IPS-11a (cell line): ENCODE measurements around the gene PHF5A.
A peak's percentile ranks its signal among the peaks of the same experiment; 100 is the strongest.
"Not testable (repeated sequence)": the region's sequence is repeated elsewhere in the genome, so short reads cannot be mapped to it uniquely, and the experiment has no call there.

Experiments used
- H3K4me3 ChIP-seq: one replicate; pipeline ENCODE4 v1.5.1; 2013; ENCODE audit warnings: low read depth, low read length, control low read depth

Gene PHF5A

GRCh38 chr22:41488596-41489385, 20.3 kb upstream of the PHF5A start:
- H3K4me3 ChIP-seq: no peak overlapping the region

GRCh38 chr22:41488076-41488475, 19.6 kb upstream of the PHF5A start:
- H3K4me3 ChIP-seq: no peak overlapping the region

- H3K4me3 ChIP-seq: no peak overlapping the region
Measured at GRCh38 chr22:41487037-41487935, 18.8 kb upstream of the PHF5A start.

- no peak overlapping the region for H3K4me3 ChIP-seq
Measured at GRCh38 chr22:41485033-41485432, 16.5 kb upstream of the PHF5A start.

GRCh38 chr22:41482319-41482935, 13.9 kb upstream of the PHF5A start:
- no peak overlapping the region for H3K4me3 ChIP-seq

GRCh38 chr22:41481925-41482318, 13.4 kb upstream of the PHF5A start:
- no peak overlapping the region for H3K4me3 ChIP-seq

GRCh38 chr22:41481131-41481830, 12.8 kb upstream of the PHF5A start:
- H3K4me3 ChIP-seq: no peak overlapping the region

GRCh38 chr22:41480397-41480735, 11.9 kb upstream of the PHF5A start:
- H3K4me3 ChIP-seq: no peak overlapping the region

- no peak overlapping the region for H3K4me3 ChIP-seq
Measured at GRCh38 chr22:41479671-41480396, 11.3 kb upstream of the PHF5A start.

- H3K4me3 ChIP-seq: no peak overlapping the region
Measured at GRCh38 chr22:41478891-41479521, 10.5 kb upstream of the PHF5A start.

GRCh38 chr22:41478473-41478872, 10.0 kb upstream of the PHF5A start:
- no peak overlapping the region for H3K4me3 ChIP-seq

- H3K4me3 ChIP-seq: no peak overlapping the region
Measured at GRCh38 chr22:41474872-41475451, 6.5 kb upstream of the PHF5A start.

- H3K4me3 ChIP-seq: no peak overlapping the region
Measured at GRCh38 chr22:41471568-41471967, 3.1 kb upstream of the PHF5A start.

- no peak overlapping the region for H3K4me3 ChIP-seq
Measured at GRCh38 chr22:41470886-41471285, 2.4 kb upstream of the PHF5A start.

- H3K4me3 ChIP-seq: peak overlapping the region; percentile 93
Measured at GRCh38 chr22:41469218-41469851, 843 bp upstream of the PHF5A start.

- no peak overlapping the region for H3K4me3 ChIP-seq
Measured at GRCh38 chr22:41461901-41462300, 6.6 kb downstream of the PHF5A start.

GRCh38 chr22:41460071-41460470, 8.4 kb downstream of the PHF5A start:
- H3K4me3 ChIP-seq: not testable (repeated sequence)

- H3K4me3 ChIP-seq: no peak overlapping the region
Measured at GRCh38 chr22:41459431-41459830, 9.1 kb downstream of the PHF5A start.

- no peak overlapping the region for H3K4me3 ChIP-seq
Measured at GRCh38 chr22:41458161-41458728, 10.2 kb downstream of the PHF5A start.
